ENCODE results near the gene ZRANB2.

The ZRANB2 gene, protein sequence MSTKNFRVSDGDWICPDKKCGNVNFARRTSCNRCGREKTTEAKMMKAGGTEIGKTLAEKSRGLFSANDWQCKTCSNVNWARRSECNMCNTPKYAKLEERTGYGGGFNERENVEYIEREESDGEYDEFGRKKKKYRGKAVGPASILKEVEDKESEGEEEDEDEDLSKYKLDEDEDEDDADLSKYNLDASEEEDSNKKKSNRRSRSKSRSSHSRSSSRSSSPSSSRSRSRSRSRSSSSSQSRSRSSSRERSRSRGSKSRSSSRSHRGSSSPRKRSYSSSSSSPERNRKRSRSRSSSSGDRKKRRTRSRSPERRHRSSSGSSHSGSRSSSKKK

DNA sequence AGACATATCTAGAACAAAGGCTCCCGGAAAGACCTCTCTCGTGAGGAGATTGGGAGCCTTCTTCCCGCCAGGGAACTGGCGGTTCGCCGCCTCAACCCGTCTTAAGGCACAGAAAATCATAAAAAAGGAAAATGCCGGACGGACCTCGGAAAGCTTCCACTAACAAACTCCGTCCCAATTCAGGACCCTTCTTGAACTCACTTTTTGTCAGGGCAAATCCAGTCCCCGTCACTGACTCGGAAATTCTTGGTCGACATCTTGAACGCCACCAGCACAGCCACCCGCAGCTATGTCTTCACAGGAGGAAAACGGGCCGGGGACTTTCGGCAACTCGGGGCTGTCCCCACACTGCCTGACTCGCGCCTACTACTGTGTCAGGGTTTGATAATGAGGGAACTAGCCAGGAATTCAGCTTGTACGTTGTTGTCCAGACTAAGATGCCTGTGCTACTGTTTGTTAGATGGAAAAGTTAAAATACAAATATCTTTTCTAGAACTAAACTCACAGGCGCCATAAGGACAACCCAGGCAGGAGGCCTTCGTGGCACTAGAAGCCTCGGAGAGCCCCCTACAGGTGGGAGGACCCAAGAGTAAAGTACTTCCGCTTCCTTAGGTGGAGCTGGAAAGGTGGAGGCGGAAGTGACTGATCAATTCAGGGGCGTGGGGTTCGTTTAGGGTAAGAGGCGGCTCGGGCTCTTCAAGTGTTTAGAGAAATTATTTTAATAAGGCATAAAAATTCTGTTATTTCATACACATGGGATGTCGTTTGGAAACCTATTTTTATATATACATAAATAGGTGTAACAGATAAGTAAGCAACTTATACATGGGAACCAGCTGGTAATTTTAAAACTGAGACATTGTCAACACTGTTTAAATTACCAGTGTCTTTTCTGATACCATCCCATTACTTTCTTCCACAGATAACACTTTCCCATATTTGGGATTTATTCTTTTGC, at the start of gene ZRANB2:
Gene ZRANB2 (minus strand): TSS at position 297 of the 958 bp plus-strand sequence. CDS start 40 bp downstream, at position 257.
- DNase-seq = peak; percentile 97

DNA sequence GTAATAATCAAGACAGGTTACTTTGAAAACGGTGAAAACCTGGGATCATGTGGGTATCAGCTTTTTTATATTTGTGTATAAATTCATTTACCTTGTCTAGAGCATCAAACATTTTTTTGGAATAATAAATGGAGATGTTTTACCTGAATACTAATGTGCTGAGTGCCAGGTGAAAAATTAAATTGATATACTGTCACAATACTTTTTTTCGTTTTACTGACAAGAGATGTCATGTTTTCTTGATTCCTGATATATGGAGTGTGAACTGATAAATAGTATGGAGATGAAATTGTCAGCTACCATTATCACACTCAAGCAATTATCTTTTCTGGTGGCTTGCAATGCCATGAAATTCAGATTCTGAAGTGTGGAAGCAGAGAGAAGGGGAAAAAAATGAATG, 47.2 kb upstream of the ZRANB2 start:
- no peak for DNase-seq

GRCh38 chr1:71118086-71118485, 37.3 kb upstream of the ZRANB2 start:
- DNase-seq = no peak

- DNase-seq = no peak
These were observed 35.9 kb upstream of the ZRANB2 start for GRCh38 chr1:71116729-71117128.

DNA sequence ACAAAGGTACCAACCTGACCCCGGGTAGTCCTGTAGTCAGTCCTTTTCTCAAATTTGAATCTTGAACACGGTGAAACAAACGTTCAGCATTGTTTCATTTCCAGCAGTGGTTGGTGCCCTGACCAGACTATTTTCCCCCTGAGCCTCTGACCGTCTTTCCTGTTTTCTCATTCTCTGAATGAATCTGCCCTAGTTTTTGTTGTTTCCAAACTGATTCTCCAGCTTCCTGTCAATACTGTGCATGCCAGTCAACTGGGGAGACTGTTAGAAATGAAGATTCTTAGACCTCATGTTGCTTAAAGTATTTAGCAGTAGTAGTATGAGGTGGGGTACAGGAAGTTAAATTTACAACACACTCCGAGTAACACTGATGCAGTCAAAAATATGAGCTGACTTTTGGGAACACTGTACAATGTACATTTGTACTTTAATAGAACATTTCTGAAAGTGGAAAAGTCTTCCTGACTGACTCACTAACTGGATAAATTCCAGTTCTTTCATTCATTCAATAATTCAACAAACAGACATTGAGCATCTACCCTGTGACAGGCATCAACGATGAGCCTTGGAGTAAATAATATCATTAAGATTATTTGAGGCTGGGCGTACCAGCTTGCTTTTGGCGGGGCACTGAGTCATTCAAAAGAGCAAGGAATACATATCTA, 26.0 kb upstream of the ZRANB2 start:
- DNase-seq = no peak

GRCh38 chr1:71104417-71104816, 23.6 kb upstream of the ZRANB2 start:
- no peak for DNase-seq

GRCh38 chr1:71101839-71102376, 21.1 kb upstream of the ZRANB2 start:
- DNase-seq = no peak

GRCh38 chr1:71097428-71097827, 16.6 kb upstream of the ZRANB2 start:
- no peak for DNase-seq

- DNase-seq = no peak
These were observed 14.1 kb upstream of the ZRANB2 start for GRCh38 chr1:71094913-71095312.

GRCh38 chr1:71093938-71094337, 13.1 kb upstream of the ZRANB2 start:
- DNase-seq = peak; percentile 23

DNA sequence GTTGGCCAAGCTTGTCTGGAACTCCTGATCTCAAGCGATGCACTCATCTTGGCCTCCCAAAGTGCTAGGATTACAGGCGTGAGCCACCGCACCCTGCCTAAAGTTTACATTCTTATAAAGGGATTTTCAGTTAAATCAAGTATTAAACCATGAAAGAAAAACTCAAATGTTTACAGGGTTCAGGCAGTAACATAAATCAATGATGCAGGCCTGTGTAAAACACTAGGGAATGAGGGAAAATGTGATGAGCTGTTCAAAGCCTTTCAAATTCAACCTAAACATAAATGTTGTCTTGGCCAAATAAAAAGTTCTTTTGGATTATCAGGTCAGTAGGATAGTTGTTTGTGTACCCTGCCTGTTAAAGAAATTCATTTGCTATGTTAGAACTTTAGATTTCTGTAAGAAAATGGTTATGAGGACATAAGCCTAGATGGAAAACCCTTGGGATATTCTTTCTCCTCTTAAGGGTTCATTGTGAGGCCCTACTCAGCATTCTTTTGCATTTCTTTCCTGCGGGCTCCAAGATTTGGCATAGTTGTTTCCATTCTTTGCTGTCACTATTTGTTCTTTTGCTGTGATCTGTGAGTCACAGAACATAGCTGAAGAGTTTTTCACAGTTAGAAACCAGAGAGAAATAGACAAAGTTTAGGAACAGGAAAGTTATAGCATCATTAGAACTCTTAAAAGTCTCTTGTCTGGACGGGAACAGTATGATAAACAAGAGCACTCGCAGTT, 8.9 kb upstream of the ZRANB2 start:
- peak; percentile 85 for DNase-seq

- DNase-seq = no peak
These were observed 7.9 kb upstream of the ZRANB2 start for GRCh38 chr1:71088645-71089287.

GRCh38 chr1:71087713-71088112, 6.9 kb upstream of the ZRANB2 start:
- DNase-seq = no peak

GRCh38 chr1:71087060-71087459, 6.2 kb upstream of the ZRANB2 start:
- no peak for DNase-seq

- peak; percentile 72 for DNase-seq
These were observed 5.5 kb upstream of the ZRANB2 start for GRCh38 chr1:71086331-71086730.

DNA sequence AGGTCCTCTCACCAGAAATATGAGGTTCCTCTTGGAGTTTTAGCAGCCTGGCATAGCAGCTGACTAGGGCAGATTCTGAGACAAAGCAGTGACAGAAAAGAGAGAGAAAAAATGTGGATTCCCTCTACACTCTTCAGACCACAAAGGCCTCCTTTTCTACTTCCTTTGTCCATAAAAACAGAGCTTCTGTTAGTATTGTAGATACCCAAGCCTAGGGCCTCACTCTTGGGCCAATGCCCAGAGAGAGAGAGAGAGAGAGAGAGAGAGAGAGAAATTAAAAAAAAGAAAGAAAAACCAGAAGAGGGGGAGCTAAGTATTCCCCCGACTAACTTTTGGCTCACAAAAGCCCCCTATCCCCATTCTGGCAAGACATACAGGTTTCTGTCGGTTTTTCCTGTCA, 2.4 kb upstream of the ZRANB2 start:
- DNase-seq = no peak

- no peak for DNase-seq
These were observed 854 bp upstream of the ZRANB2 start for GRCh38 chr1:71081697-71082080.

GRCh38 chr1:71080230-71080738, 551 bp downstream of the ZRANB2 start:
- DNase-seq = peak; percentile 6

GRCh38 chr1:71074681-71075080, 6.2 kb downstream of the ZRANB2 start:
- DNase-seq = no peak

GRCh38 chr1:71072273-71072672, 8.6 kb downstream of the ZRANB2 start:
- DNase-seq = no peak

GRCh38 chr1:71071720-71072119, 9.1 kb downstream of the ZRANB2 start:
- DNase-seq = no peak

Data from fibroblast of upper back skin (primary cell).